ENCODE data around the gene DISC1.

DNA sequence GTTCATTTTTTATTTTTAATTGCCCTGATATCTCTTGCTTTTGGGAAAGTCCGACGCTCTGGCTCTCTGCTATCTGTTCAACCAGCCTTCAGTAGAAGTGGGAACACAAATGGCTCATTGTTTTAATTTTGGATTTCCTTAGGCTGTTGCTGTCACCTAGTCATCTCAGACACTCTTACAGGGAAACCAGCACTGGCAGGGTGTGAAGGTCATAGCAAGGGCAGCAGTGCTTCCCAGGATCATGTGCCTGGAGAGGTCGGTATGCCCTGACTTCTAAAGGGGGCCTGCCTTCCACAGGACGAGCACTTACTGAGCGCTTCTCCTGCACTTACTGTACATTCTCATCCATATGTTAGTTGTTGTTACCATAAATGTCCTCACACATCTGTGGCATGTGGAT lies 224.2 kb downstream of the DISC1 start:
- TF ChIP-seq, protein P1, sequence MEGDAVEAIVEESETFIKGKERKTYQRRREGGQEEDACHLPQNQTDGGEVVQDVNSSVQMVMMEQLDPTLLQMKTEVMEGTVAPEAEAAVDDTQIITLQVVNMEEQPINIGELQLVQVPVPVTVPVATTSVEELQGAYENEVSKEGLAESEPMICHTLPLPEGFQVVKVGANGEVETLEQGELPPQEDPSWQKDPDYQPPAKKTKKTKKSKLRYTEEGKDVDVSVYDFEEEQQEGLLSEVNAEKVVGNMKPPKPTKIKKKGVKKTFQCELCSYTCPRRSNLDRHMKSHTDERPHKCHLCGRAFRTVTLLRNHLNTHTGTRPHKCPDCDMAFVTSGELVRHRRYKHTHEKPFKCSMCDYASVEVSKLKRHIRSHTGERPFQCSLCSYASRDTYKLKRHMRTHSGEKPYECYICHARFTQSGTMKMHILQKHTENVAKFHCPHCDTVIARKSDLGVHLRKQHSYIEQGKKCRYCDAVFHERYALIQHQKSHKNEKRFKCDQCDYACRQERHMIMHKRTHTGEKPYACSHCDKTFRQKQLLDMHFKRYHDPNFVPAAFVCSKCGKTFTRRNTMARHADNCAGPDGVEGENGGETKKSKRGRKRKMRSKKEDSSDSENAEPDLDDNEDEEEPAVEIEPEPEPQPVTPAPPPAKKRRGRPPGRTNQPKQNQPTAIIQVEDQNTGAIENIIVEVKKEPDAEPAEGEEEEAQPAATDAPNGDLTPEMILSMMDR (IDR thresholded peaks at IDR 0.05): no peak
- no peak for TF ChIP-seq POLR2AphosphoS5 (IDR thresholded peaks at IDR 0.05; ENCODE audit: low read depth, low read length)
- TF ChIP-seq, protein P2, sequence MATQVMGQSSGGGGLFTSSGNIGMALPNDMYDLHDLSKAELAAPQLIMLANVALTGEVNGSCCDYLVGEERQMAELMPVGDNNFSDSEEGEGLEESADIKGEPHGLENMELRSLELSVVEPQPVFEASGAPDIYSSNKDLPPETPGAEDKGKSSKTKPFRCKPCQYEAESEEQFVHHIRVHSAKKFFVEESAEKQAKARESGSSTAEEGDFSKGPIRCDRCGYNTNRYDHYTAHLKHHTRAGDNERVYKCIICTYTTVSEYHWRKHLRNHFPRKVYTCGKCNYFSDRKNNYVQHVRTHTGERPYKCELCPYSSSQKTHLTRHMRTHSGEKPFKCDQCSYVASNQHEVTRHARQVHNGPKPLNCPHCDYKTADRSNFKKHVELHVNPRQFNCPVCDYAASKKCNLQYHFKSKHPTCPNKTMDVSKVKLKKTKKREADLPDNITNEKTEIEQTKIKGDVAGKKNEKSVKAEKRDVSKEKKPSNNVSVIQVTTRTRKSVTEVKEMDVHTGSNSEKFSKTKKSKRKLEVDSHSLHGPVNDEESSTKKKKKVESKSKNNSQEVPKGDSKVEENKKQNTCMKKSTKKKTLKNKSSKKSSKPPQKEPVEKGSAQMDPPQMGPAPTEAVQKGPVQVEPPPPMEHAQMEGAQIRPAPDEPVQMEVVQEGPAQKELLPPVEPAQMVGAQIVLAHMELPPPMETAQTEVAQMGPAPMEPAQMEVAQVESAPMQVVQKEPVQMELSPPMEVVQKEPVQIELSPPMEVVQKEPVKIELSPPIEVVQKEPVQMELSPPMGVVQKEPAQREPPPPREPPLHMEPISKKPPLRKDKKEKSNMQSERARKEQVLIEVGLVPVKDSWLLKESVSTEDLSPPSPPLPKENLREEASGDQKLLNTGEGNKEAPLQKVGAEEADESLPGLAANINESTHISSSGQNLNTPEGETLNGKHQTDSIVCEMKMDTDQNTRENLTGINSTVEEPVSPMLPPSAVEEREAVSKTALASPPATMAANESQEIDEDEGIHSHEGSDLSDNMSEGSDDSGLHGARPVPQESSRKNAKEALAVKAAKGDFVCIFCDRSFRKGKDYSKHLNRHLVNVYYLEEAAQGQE (IDR thresholded peaks at IDR 0.05; ENCODE audit: insufficient read depth in 1 of 2, low read depth in 2 of 2, low read length in 1 of 2): no peak
- TF ChIP-seq SIN3A (IDR thresholded peaks at IDR 0.05; ENCODE audit: borderline replicate concordance, insufficient read depth, low read depth, low read length): no peak
- TF ChIP-seq TCF7L2 (IDR thresholded peaks at IDR 0.05; ENCODE audit: low read depth, low read length): no peak
